NB4 (cell line): ENCODE results near the gene SLC22A23.

Experiments
- CTCF ChIP-seq: IDR thresholded peaks from one replicate; pipeline ENCODE4 v1.5.1; 2012; ENCODE audit warnings: low read depth, low read length
- MYC ChIP-seq: IDR thresholded peaks from 2 replicates; pipeline ENCODE4 v1.6.1; 2011; ENCODE audit warnings: low read depth, low read length

GRCh38 chr6:3384241-3385143 lies 72.4 kb downstream of the SLC22A23 start:
- TF ChIP-seq CTCF (no peak), MYC (no peak)
